Smooth muscle cell (in vitro differentiated cells): ENCODE measurements around the gene TXNDC11. TPM values are rescaled to one million over a fixed set of nuclear protein-coding genes. Genes with fewer than 3 reads are reported as not detected.

Experiments used
- DNase-seq: peaks from one replicate; lab custom pipeline; 2025; ENCODE audit not compliant: unreplicated experiment; lab: John Stamatoyannopoulos, UW
- H2AFZ ChIP-seq: fragments of 200-600 bp; sonication (generic); 2 replicates; pipeline ENCODE4 v1.6.0; 2016; ENCODE audit warnings: antibody characterized with exemption, low read depth, mild to moderate bottlenecking
- H3F3A ChIP-seq: fragments of 200-600 bp; sonication (generic); 2 replicates; pipeline ENCODE4 v1.6.0; 2017; ENCODE audit warnings: antibody characterized with exemption, low read depth
- H3K27ac ChIP-seq: fragments of 200-600 bp; sonication (generic); 2 replicates; pipeline ENCODE4 v1.5.1; 2016; ENCODE audit warnings: low read depth, mild to moderate bottlenecking
- H3K27me3 ChIP-seq: fragments of 200-600 bp; sonication (generic); 2 replicates; pipeline ENCODE4 v1.6.1; 2016; ENCODE audit warnings: low read depth, mild to moderate bottlenecking
- H3K36me3 ChIP-seq: fragments of 200-600 bp; sonication (generic); 2 replicates; pipeline ENCODE4 v1.5.1; 2016; ENCODE audit warnings: low read depth
- H3K4me1 ChIP-seq: fragments of 200-600 bp; sonication (generic); 2 replicates; pipeline ENCODE4 v1.5.1; 2016; ENCODE audit warnings: low read depth
- H3K4me2 ChIP-seq: fragments of 200-600 bp; sonication (generic); 2 replicates; pipeline ENCODE4 v1.6.0; 2016; ENCODE audit warnings: mild to moderate bottlenecking
- H3K4me3 ChIP-seq: fragments of 200-600 bp; sonication (generic); 2 replicates; pipeline ENCODE4 v1.5.1; 2016; ENCODE audit warnings: mild to moderate bottlenecking
- H3K79me2 ChIP-seq: fragments of 200-600 bp; sonication (generic); 2 replicates; pipeline ENCODE4 v1.6.0; 2016; ENCODE audit warnings: low read depth, mild to moderate bottlenecking
- H3K9ac ChIP-seq: fragments of 200-600 bp; sonication (generic); 2 replicates; pipeline ENCODE4 v1.6.0; 2016; ENCODE audit warnings: low read depth
- H3K9me3 ChIP-seq: fragments of 200-600 bp; sonication (generic); replicated peaks from 2 replicates; pipeline ENCODE4 v1.5.1; 2016; ENCODE audit warnings: low read depth
- H4K20me1 ChIP-seq: fragments of 200-600 bp; sonication (generic); 2 replicates; pipeline ENCODE4 v1.6.0; 2016; ENCODE audit warnings: low read depth
- CTCF ChIP-seq: fragments of 200-600 bp; sonication (generic); IDR thresholded peaks from 2 replicates; pipeline ENCODE4 v1.5.1; 2017; ENCODE audit warnings: borderline replicate concordance, mild to moderate bottlenecking, antibody characterized with exemption; ENCODE audit not compliant: insufficient read depth, poor library complexity, severe bottlenecking
- WGBS: methylation state at CpG from one replicate; pipeline ENCODE4 v1.1.7; 2016; ENCODE audit warnings: low lambda C conversion rate; 5-methylcytosine and 5-hydroxymethylcytosine counted together
- polyA plus RNA-seq: library from polyadenylated mRNA; unstranded; fragments of >200 nt; fragmentation: Nextera tagmentation; extraction: Ambion mirVana; gene quantifications from 2 replicates; pipeline ENCODE4 v1.2.1, GENCODE V29; 2016
- total RNA-seq: library from RNA; depleted of rRNA; stranded (reverse); fragments of >200 nt; gene quantifications from 2 replicates; pipeline ENCODE4 v1.2.3, GENCODE V29; 2014

The TXNDC11 gene
- total and polyA plus RNA-seq, 2 experiments from 2014 or later = 27.3 to 30.8 TPM

DNA sequence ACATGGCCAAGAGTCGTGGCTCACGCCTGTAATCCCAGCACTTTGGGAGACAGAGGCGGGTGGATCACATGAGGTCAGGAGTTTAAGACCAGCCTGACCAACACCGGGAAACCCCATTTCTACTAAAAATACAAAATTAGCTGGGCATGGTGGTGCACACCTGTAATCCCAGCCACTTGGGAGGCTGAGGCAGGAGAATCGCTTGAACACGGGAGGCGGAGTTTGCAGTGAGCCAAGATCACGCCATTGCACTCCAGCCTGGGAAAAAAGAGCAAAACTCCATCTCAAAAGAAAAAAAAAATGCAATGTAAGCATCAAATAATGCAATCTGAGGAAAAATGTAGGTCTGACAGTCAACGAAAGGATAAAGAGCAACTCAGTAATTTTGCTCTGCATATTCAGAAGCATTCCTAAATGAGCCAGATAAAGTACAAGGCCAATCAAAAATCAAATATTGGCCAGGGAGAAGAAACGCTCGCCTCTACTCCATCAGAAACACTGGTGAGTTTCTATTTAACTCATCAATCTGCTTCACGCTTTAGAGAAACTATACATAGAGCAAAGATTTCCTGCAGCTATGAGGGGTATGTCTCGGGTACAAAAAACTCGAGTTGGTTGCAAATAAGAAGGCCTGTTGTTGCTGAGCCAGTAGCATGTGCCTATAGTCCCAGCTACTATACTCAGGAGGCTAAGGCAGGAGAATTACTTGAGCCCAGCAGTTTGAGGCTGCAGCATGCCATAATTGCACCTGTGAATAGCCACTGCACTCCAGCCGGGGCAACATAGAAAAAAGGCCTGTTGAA, 3.7 kb downstream of the TXNDC11 start:
- Histone ChIP-seq H3K36me3 (peaks cover 19% of the 10 kb centered on the region), H3K27ac (no peak overlapping the region), H3K4me3 (no peak overlapping the region), H2AFZ (no peak overlapping the region), H3K9ac (no peak overlapping the region), H3K9me3 (no peaks in the 10 kb centered on the region), H3K79me2 (peaks cover 74% of the 10 kb centered on the region), H3F3A (peaks cover 8% of the 10 kb centered on the region), H4K20me1 (peaks cover 79% of the 10 kb centered on the region), H3K27me3 (no peaks in the 10 kb centered on the region), H3K4me1 (peaks cover 8% of the 10 kb centered on the region), H3K4me2 (no peak overlapping the region)
- no peak for TF ChIP-seq CTCF
- WGBS = 92% methylated on average over 15 of the region's 15 CpGs
- no peak for DNase-seq

DNA sequence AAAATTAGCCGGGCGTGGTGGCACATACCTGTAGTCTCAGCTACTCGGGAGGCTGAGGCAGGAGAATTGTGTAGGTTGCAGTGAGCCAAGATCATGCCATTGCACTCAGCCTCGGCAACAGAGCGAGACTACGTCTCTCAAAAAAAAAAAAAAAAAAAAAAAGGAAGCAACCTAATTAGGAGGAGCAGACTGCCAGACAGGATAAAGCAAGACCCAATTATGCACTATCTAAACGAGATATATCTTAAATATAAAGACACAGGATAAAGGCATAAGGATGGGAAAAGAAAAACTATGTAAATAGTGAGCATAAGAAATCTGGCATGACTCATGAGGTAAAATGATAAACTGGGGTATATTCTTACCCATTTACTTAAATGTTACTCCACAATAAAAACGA, 4.9 kb downstream of the TXNDC11 start:
- no peak for TF ChIP-seq CTCF
- no peak overlapping the region for H3K9ac ChIP-seq
- no peak overlapping the region for H3K27ac ChIP-seq
- H3K79me2 ChIP-seq = peaks cover 76% of the 10 kb centered on the region
- WGBS = 87% methylated on average over 8 of the region's 8 CpGs
- peaks cover 19% of the 10 kb centered on the region for H3K36me3 ChIP-seq
- peaks cover 90% of the 10 kb centered on the region for H4K20me1 ChIP-seq
- no peak overlapping the region for H3K4me3 ChIP-seq
- H3K27me3 ChIP-seq = no peaks in the 10 kb centered on the region
- H3F3A ChIP-seq = no peaks in the 10 kb centered on the region
- H2AFZ ChIP-seq = no peak overlapping the region
- H3K4me2 ChIP-seq = no peak overlapping the region
- H3K9me3 ChIP-seq = no peaks in the 10 kb centered on the region
- peaks cover 8% of the 10 kb centered on the region for H3K4me1 ChIP-seq
- DNase-seq = no peak

GRCh38 chr16:11736903-11737302, 5.8 kb downstream of the TXNDC11 start:
- no peak overlapping the region for H3K4me3 ChIP-seq
- peaks cover 98% of the 10 kb centered on the region for H4K20me1 ChIP-seq
- no peak overlapping the region for H2AFZ ChIP-seq
- H3F3A ChIP-seq = no peaks in the 10 kb centered on the region
- no peak overlapping the region for H3K9ac ChIP-seq
- no peak overlapping the region for H3K27ac ChIP-seq
- peaks cover 8% of the 10 kb centered on the region for H3K4me1 ChIP-seq
- no peak for TF ChIP-seq CTCF
- no peaks in the 10 kb centered on the region for H3K27me3 ChIP-seq
- H3K79me2 ChIP-seq = peaks cover 71% of the 10 kb centered on the region
- H3K36me3 ChIP-seq = peaks cover 19% of the 10 kb centered on the region
- H3K4me2 ChIP-seq = no peak overlapping the region
- H3K9me3 ChIP-seq = no peaks in the 10 kb centered on the region
- 44% methylated on average over 6 of the region's 6 CpGs for WGBS
- no peak for DNase-seq

GRCh38 chr16:11735787-11736186, 6.9 kb downstream of the TXNDC11 start:
- H2AFZ ChIP-seq = no peak overlapping the region
- no peak overlapping the region for H3K9ac ChIP-seq
- H3K4me2 ChIP-seq = no peak overlapping the region
- no peak for TF ChIP-seq CTCF
- peaks cover 19% of the 10 kb centered on the region for H3K36me3 ChIP-seq
- no peaks in the 10 kb centered on the region for H3K9me3 ChIP-seq
- no peak for DNase-seq
- H3K27ac ChIP-seq = no peak overlapping the region
- no peak overlapping the region for H3K4me3 ChIP-seq
- 94% methylated on average over 8 of the region's 8 CpGs for WGBS
- H3K79me2 ChIP-seq = peaks cover 69% of the 10 kb centered on the region
- peaks cover 98% of the 10 kb centered on the region for H4K20me1 ChIP-seq
- H3K4me1 ChIP-seq = no peaks in the 10 kb centered on the region
- no peaks in the 10 kb centered on the region for H3F3A ChIP-seq
- no peaks in the 10 kb centered on the region for H3K27me3 ChIP-seq
